AG04450 (cell line): Measurements from ENCODE around the gene P2RX6. TPM values are rescaled to one million over a fixed set of nuclear protein-coding genes. Genes with fewer than 3 reads are reported as not detected.

Experiments
- CTCF ChIA-PET: fragments of 300-600, 350-600 bp; formaldehyde crosslinking; extraction: SDS; loops from one replicate; lab custom pipeline; 2022; ENCODE audit warnings: antibody characterized with exemption, inconsistent platforms; lab: Charles Lee
- POLR2A ChIA-PET: fragments of 350-600 bp; formaldehyde crosslinking; extraction: SDS; loops from one replicate; lab custom pipeline; 2021; ENCODE audit warnings: antibody characterized with exemption, inconsistent platforms; lab: Yijun Ruan, JAX
- DNase-seq: peaks from one replicate; pipeline ENCODE4 v3.0.0-alpha.2; 2011; ENCODE audit warnings: low read depth, low spot score
- H3K27ac ChIP-seq: one replicate; pipeline ENCODE4 v1.5.1; 2012; ENCODE audit warnings: low read depth, low read length, control low read depth
- H3K27me3 ChIP-seq: one replicate; pipeline ENCODE4 v1.6.0; 2012; ENCODE audit warnings: low read length; ENCODE audit not compliant: control insufficient read depth, insufficient read depth
- H3K4me3 ChIP-seq: 2 replicates; pipeline ENCODE4 v1.5.1; 2011; ENCODE audit warnings: mild to moderate bottlenecking, low read depth, low read length, control low read depth
- H3K9me3 ChIP-seq: 2 replicates; pipeline ENCODE4 v1.5.1; 2012; ENCODE audit warnings: low read length; ENCODE audit not compliant: control insufficient read depth, insufficient read depth
- CTCF ChIP-seq: IDR thresholded peaks from 2 replicates; pipeline ENCODE4 v1.5.1; 2011; ENCODE audit warnings: low read depth, low read length, control low read depth, inconsistent platforms
- polyA minus RNA-seq: library from RNA; depleted of rRNA, polyadenylated mRNA; stranded (reverse); fragments of >200 nt; gene quantifications from 2 replicates; pipeline ENCODE4 v1.2.3, GENCODE V29; 2011; rRNA and poly(A)+ RNA removed
- polyA plus RNA-seq: library from polyadenylated mRNA; depleted of rRNA; stranded (reverse); fragments of >200 nt; gene quantifications from 2 replicates; pipeline ENCODE4 v1.2.3, GENCODE V29; 2011; rRNA removed

The P2RX6 gene
- polyA plus RNA-seq (1.7 and 1.9 TPM in 2 replicates), polyA minus RNA-seq (1.3 and 2.6 TPM in 2 replicates)

- no peaks in the 10 kb centered on the region; the same call in 1 of the 2 replicates for H3K9me3 ChIP-seq
- ChIA-PET CTCF (interaction anchor here (0.9 to 1.0 kb wide), 3 partner anchors 20 to 87 kb away, joined by 3 read pairs; partner anchors contain the start of gene LZTR1), POLR2A (interaction anchor here (0.6 to 1.8 kb wide), 7 partner anchors 13 to 648 kb away, joined by 3 to 15 read pairs (median 4); partner anchors contain the start of genes LZTR1 and THAP7)
- no peak for TF ChIP-seq CTCF
- peak within 1 kb of the TSS; percentile 74 for H3K4me3 ChIP-seq
- peak within 1 kb of the TSS; percentile 73 for H3K27ac ChIP-seq
- DNase-seq, result no peak
- H3K27me3 ChIP-seq, result peaks cover 2% of the 10 kb centered on the region
These were observed at the start of gene P2RX6 for GRCh38 chr22:21014726-21015465. P2RX6 (plus strand) TSS chr22:21015165; CDS start chr22:21015175, 10 bp downstream.

- CTCF ChIA-PET, result no interaction called here
- POLR2A ChIA-PET, result no interaction called here
- DNase-seq, result no peak
- Histone ChIP-seq H3K27ac (no peak overlapping the region), H3K4me3 (no peak overlapping the region), H3K9me3 (no peaks in the 10 kb centered on the region; the same call in 1 of the 2 replicates), H3K27me3 (peaks cover 21% of the 10 kb centered on the region)
- no peak for TF ChIP-seq CTCF
These were observed 48.8 kb upstream of the P2RX6 start for GRCh38 chr22:20965888-20966855.

GRCh38 chr22:20966883-20967696 is 47.9 kb upstream of the P2RX6 start, which contains the start of gene AIFM3:
AIFM3 (plus strand) TSS chr22:20967255; CDS start chr22:20967945, 690 bp downstream.
- H3K9me3 ChIP-seq, result no peaks in the 10 kb centered on the region; the same call in 1 of the 2 replicates
- no peak within 1 kb of the TSS for H3K27ac ChIP-seq
- TF ChIP-seq CTCF, result no peak
- no peak for DNase-seq
- H3K27me3 ChIP-seq, result peaks cover 22% of the 10 kb centered on the region
- ChIA-PET POLR2A (no interaction called here), CTCF (interaction anchor here (0.6 to 1.0 kb wide), 2 partner anchors 8 to 122 kb away, joined by 3 to 5 read pairs; no protein-coding TSS in a partner anchor)
- no peak within 1 kb of the TSS for H3K4me3 ChIP-seq

GRCh38 chr22:20967697-20968211 is 47.2 kb upstream of the P2RX6 start:
- CTCF ChIA-PET, result interaction anchor here (1.0 to 1.1 kb wide), 2 partner anchors 9 to 82 kb away, joined by 3 read pairs; no protein-coding TSS in a partner anchor
- TF ChIP-seq CTCF, result no peak
- Histone ChIP-seq H3K9me3 (no peaks in the 10 kb centered on the region; the same call in 1 of the 2 replicates), H3K4me3 (no peak overlapping the region), H3K27ac (no peak overlapping the region), H3K27me3 (peaks cover 22% of the 10 kb centered on the region)
- POLR2A ChIA-PET, result interaction anchor here (0.6 kb wide), 1 partner anchor 14 kb away, joined by 3 read pairs; the partner anchor contains the start of gene LZTR1
- DNase-seq, result no peak
